NCI-H1436 (cell line): ENCODE results near the gene ART3.

Source experiments
- DNase-seq: peaks from one replicate; lab custom pipeline; 2025; lab: John Stamatoyannopoulos, UW

ART3 gene

GRCh38 chr4:76072760-76073159 lies 1.7 kb upstream of the ART3 start:
- no peak for DNase-seq

DNA sequence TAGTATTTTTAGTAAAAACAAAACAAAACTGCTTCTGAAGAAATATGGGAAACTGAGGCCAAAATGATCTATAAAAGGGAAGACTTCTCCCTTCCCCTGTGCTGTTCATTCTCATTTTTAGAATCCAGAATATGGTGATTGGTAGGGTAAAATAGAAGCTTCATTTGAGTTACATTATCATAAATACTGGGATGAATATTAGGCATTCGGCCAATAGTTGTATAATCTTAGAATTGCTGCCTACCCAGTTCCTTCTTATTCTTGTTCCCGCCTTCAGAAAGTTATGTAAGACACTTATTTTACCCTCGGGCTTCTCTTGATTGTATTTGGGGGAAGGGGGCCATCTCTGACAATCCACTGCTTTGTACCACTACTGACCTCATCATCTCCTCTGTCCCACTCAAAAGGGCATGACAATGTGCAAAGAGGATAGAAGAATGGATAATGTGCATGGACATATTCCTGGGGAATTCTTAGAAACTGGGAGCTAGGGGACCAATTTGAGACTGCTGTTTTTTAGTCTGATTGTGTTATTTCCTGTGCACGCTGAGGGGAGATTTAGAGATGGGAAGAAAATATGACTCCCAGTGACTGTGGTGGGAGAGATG lies 588 bp downstream of the ART3 start:
- DNase-seq = no peak

DNA sequence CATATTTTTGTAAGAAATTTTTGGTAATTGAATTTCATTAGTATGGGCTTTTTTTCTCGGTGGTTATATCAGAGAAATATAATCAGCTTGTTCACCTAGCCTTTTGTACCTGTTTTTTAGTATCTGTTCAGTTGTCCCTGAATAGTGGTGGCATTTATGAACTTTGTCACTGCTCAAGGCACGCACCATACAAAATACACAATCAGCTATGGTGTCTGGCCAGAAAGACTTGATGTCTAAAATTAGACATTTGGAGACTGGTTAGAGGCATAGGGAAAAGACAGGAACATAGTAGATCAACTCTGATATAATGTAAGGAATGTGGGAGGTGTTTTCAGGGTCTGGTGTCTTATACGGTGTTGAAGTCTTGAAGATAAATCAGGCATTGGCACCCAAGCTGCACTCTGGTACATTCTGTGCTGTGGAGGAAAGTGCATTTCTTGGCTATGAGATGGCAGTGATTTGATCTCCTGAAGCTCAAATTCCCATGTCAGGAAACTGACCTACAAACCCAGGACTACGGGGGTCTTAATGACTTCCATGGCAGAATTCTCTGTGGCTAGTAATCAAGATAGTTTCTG lies 3.6 kb downstream of the ART3 start:
- DNase-seq = no peak

- no peak for DNase-seq
Measured at GRCh38 chr4:76083386-76083988, 9.0 kb downstream of the ART3 start.

DNA sequence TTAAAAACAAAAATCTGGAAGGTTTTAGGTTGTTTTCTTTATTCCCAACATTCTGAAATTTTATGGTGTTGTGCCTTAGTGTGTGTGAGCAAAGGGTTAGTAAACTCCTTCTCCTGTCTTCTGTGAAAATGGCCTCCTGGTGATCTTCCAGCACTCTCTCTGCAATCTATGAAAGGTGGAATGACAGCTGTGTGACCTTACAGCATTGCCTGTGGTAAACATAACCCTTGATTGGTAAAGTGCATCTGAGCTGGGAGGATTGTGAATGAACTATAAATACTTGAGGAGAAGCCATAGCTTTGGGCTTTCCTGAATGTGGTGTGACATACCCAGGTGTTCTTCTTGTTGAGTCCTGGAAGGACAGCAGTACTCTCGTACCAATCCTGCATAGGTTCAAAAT lies 10.0 kb downstream of the ART3 start:
- no peak for DNase-seq

GRCh38 chr4:76087007-76087769 lies 12.7 kb downstream of the ART3 start:
- DNase-seq = peak; percentile 29

- DNase-seq = no peak
Measured at GRCh38 chr4:76088719-76089118, 14.2 kb downstream of the ART3 start.

GRCh38 chr4:76090241-76090691 lies 15.8 kb downstream of the ART3 start:
- DNase-seq = no peak

DNA sequence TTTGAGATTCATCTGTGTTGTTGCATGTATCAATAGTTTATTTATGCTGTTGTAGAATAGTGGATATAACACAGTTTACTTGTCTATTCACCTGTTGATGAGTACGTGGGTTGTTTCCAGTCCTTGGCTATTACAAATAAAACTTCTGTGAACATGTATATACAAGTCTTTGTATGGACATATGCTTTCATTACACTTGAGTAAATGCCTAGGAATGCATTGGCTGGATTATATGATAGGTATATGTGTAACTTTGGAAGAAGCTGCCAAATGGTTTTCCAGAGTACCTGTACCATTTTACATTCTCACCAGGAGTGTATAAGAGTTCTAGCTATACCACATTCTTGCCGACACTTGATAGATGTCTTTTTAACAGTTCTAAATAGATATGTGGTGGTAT lies 16.5 kb downstream of the ART3 start:
- no peak for DNase-seq

DNA sequence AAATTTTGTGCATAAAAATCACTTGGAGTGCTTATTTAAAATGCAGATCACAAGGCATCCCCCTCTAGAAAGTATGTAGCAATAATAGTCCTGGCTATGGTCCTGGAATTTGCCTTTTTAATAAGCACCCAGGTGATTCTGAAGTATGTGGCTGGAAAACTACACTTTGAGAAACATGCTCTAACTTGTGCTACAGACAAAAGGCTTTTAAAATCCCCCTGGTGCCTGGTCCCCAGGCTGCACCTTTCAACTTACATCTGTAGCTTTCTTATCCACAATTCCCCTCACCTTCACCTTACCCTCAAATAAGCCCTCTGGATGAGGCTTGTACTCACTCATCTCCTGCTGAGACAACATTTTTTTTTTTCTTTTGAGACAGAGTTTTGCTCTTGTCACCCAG lies 21.1 kb downstream of the ART3 start:
- no peak for DNase-seq

- DNase-seq = no peak
Measured at GRCh38 chr4:76096076-76096475, 21.6 kb downstream of the ART3 start.

DNA sequence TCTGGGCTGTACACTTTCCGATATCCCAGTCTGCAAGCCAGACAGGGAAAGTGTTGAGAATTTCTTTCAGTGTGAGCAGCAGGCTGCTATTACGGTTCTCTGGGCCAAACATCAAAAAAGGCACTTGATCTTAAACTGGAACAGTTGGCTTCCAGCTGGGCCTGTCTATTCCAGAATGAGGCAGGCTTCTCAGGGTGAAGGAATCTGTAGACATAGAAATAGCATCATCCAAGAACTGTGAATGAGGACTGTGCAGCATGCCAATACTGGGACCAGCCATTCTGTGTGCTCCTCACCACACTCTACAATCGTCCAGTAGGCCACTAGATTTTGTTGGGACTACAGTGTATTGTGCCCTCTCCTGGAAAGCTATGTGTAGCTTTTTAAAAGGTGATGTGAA lies 31.1 kb downstream of the ART3 start:
- DNase-seq = no peak

GRCh38 chr4:76106442-76106841 lies 31.9 kb downstream of the ART3 start:
- no peak for DNase-seq

DNA sequence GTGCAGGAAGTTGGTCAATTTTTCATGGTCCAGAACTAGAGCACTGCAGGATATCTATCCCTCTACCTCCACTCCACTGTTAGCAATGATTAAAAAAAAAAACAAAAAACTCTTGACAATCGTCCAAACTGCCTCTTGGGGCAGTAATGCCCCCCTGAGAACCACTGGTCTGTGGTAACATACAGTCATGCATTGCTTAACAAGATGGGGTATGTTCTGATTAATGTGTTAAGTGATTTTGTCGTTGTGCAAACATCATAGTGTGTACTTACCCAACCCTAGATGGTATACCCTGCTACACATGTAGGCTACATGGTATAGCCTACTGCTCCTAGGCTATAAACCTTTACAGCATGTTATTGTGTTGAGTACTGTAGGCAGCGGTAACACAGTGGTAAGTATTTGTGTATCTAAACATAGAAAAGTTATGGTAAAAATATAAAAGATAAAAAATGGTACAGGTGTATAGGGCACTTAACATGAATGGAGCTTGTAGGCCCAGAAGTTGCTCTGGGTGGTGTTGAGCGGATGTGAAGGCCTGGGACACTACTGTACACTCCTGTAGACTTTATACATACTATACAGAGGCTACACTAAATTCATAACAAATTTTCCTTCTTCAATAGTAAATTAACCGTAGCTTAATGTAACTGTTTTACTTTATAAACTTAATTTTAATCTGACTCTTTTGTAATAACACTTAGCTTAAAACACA lies 34.1 kb downstream of the ART3 start:
- DNase-seq = no peak

DNA sequence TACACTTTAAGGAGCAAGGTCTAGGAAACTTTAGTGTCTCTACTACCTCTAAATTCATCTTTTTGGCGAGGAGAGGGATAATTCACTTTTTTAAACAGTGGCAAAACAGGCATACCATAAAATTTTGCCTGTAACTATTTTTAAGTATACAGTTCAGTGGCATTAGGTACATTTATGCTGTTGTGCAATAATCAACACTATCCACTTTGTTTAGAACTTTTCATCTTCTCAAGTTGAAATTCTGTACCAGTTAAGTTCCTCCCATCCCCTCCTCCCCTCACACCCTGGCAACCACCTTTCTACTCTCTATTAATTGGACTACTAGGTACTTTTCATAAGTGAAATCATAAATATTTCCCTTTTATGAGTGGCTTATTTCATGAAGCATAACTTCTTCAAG lies 42.3 kb downstream of the ART3 start:
- no peak for DNase-seq

GRCh38 chr4:76117536-76117935 lies 43.0 kb downstream of the ART3 start:
- no peak for DNase-seq

DNA sequence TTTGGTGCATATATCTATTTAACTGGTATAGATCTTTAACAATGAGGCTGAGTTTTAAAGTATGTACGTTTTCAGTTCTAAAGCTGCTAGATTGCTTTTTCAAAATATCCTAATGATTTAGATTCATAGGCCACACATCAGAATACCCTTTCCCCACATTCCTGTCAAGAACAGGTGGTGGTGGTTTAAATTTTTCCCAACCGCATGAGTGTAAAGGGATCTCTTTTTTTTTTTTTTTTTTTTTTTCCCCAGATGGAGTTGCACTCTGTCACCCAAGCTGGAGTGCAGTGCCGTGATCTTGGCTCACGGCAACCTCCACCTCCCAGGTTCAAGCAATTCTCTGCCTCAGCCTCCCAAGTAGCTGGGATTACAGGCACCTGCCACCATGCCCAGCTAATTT lies 45.7 kb downstream of the ART3 start:
- no peak for DNase-seq

DNA sequence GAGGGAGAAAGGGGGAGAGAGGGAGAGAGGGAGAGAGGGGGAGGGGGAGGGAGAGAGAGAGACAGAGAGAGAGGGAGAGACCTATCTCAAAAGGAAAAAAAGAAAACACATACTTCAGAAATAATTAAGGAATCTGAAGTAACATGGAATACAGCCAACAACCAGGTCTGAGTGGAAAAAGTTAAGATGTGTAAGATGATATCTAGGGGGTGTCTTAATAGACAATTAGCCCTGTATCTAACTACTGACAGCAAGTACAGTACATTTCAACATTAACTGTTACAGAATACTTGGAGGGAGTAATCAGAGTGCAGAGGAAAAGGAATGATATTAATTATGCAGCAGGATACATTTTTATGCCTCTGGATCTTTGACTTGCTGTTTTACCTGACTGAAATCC lies 51.3 kb downstream of the ART3 start:
- DNase-seq = no peak

GRCh38 chr4:76127754-76128153 lies 53.2 kb downstream of the ART3 start:
- DNase-seq = no peak

DNA sequence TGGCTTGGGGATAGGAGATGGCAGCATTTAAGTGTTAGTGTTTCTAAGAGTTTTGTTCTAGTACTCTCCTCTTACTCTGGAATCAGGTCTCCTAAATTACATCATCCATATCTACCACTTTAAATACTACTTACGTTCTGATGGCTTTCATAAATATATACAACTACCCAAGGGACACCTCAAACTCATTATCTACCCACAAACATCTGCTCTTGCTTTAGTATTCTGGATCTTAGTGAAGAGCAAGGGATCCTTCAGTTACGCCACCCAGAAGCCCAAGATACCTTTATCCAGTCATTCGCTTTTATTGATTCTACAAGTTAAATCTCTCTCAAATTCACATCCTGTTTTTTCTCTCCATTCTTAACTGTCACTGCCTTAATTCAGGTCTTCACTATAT lies 66.7 kb downstream of the ART3 start:
- no peak for DNase-seq

GRCh38 chr4:76144546-76144945 lies 70.0 kb downstream of the ART3 start:
- DNase-seq = no peak

GRCh38 chr4:76147454-76148141 lies 73.1 kb downstream of the ART3 start:
- DNase-seq = peak; percentile 15
